K562 (cell line): Measurements from ENCODE around the gene DYNLT4. TPM values are rescaled to one million over a fixed set of nuclear protein-coding genes. Genes with fewer than 3 reads are reported as not detected.

Experiments used
- ATAC-seq: fragments of 200-7000 bp; cut with Tn5 transposase; 3 replicates; pipeline ENCODE4 v1.9.1; 2020; ENCODE audit warnings: moderate library complexity
- BruUV-seq: library from RNA; stranded (reverse); fragments of 400-500 nt; replicated peaks from 2 replicates; lab custom pipeline; 2021; lab: Mats Ljungman, UMichigan
- CTCF ChIA-PET: fragments of 300-600 bp; formaldehyde crosslinking; extraction: SDS; loops from one replicate; lab custom pipeline; 2021; ENCODE audit warnings: low intra/inter-chr PET ratio; lab: Yijun Ruan, JAX
- POLR2A ChIA-PET: fragments of 300-600, 350-650 bp; sonication (Branson Sonifier 250); formaldehyde crosslinking; extraction: SDS; loops from one replicate; lab custom pipeline; 2021; ENCODE audit warnings: antibody characterized with exemption, inconsistent platforms; lab: Yijun Ruan, JAX
- DNase-seq, 4 experiments: peaks; one replicate each; pipeline versions ENCODE4 v3.0.0 to v3.0.0-alpha.2; 2011 to 2018; ENCODE audit warnings: low spot score in 3 of 4, mixed read lengths in 3 of 4; ENCODE audit errors: extremely low read depth in 1 of 4
- FAIRE-seq: peaks from 2 replicates; lab custom pipeline; 2011; peaks lifted over from hg19 to GRCh38; lab: Jason Lieb, UNC
- H2AFZ ChIP-seq: 2 replicates; pipeline ENCODE4 v1.6.0; 2011; ENCODE audit warnings: low read depth, low read length, control low read depth, inconsistent platforms
- H3K27ac ChIP-seq: fragments of 200-600 bp; 3 replicates; pipeline ENCODE4 v1.8.0; 2011; ENCODE audit warnings: low read depth, mild to moderate bottlenecking, control low read depth, inconsistent platforms, low read length, moderate library complexity, mixed read lengths; ENCODE audit errors: extremely low read depth
- H3K27me3 ChIP-seq, 2 experiments: fragments of 300-600 bp in 1 of 2; 2 replicates in 1 of 2; 3 replicates in 1 of 2; pipeline versions ENCODE4 v1.6.0 to v1.8.0; 2011; ENCODE audit warnings: inconsistent platforms in 2 of 2, low read length in 2 of 2, mild to moderate bottlenecking in 1 of 2, mixed read lengths in 1 of 2, moderate library complexity in 1 of 2; ENCODE audit not compliant: control insufficient read depth in 2 of 2, insufficient read depth in 2 of 2
- H3K36me3 ChIP-seq: fragments of 300-600 bp; 3 replicates; pipeline ENCODE4 v1.8.0; 2011; ENCODE audit warnings: mild to moderate bottlenecking, low read length, inconsistent platforms; ENCODE audit not compliant: control insufficient read depth, insufficient read depth
- H3K4me1 ChIP-seq, 2 experiments: fragments of 200-600 bp in 1 of 2; replicated peaks in 1 of 2; 2 replicates in 1 of 2; 3 replicates in 1 of 2; pipeline versions ENCODE4 v1.5.1 to v1.8.0; 2011; ENCODE audit warnings: inconsistent platforms in 2 of 2, low read length in 2 of 2, mild to moderate bottlenecking in 1 of 2, mixed read lengths in 1 of 2, moderate library complexity in 1 of 2; ENCODE audit not compliant: control insufficient read depth in 2 of 2, insufficient read depth in 2 of 2
- H3K4me2 ChIP-seq: 2 replicates; pipeline ENCODE4 v1.6.1; 2011; ENCODE audit warnings: low read length, control low read depth, inconsistent platforms, mixed read lengths; ENCODE audit not compliant: insufficient read depth
- H3K4me3 ChIP-seq: fragments of 200-600 bp; sonication (generic), shearing (Covaris generic); 2 replicates; pipeline ENCODE4 v1.5.1; 2016; ENCODE audit warnings: control low read depth, inconsistent platforms
- H3K79me2 ChIP-seq: fragments of 200-600 bp; 3 replicates; pipeline ENCODE4 v1.8.0; 2011; ENCODE audit warnings: low read length, inconsistent platforms; ENCODE audit not compliant: control insufficient read depth, insufficient read depth
- H3K9ac ChIP-seq, 2 experiments: 2 replicates each; pipeline versions ENCODE4 v1.6.0 to v1.6.1; 2011; ENCODE audit warnings: low read depth in 2 of 2, low read length in 2 of 2, control low read depth in 1 of 2, inconsistent platforms in 1 of 2, mild to moderate bottlenecking in 1 of 2, mixed read lengths in 1 of 2; ENCODE audit not compliant: insufficient read depth in 1 of 2
- H3K9me1 ChIP-seq: one replicate; pipeline ENCODE4 v1.6.0; 2011; ENCODE audit warnings: inconsistent platforms, mild to moderate bottlenecking, low read length, moderate library complexity; ENCODE audit not compliant: control insufficient read depth, insufficient read depth
- H3K9me3 ChIP-seq: replicated peaks from 2 replicates; pipeline ENCODE4 v1.5.1; 2011; ENCODE audit warnings: low read depth, low read length, inconsistent platforms; ENCODE audit not compliant: control insufficient read depth, insufficient read depth
- H4K20me1 ChIP-seq: replicated peaks from 2 replicates; pipeline ENCODE4 v1.6.1; 2011; ENCODE audit warnings: low read length, inconsistent platforms, mixed read lengths; ENCODE audit not compliant: control insufficient read depth, insufficient read depth
- E2F4 ChIP-seq: sonication (generic); formaldehyde crosslinking; IDR thresholded peaks from 2 replicates; pipeline ENCODE4 v1.8.0; 2022; ENCODE audit warnings: mild to moderate bottlenecking, low read depth, missing genetic modification reagents
- ESRRA ChIP-seq: fragments of 450-650 bp; IDR thresholded peaks from 2 replicates; pipeline ENCODE4 v1.6.1; 2014; ENCODE audit warnings: low read depth, mild to moderate bottlenecking, moderate library complexity, borderline replicate concordance
- NCOA4 ChIP-seq: fragments of 450-650 bp; IDR thresholded peaks from 2 replicates; pipeline ENCODE4 v1.6.1; 2018; ENCODE audit warnings: mild to moderate bottlenecking; ENCODE audit not compliant: partially characterized antibody
- PPARD ChIP-seq: fragments of 250-450 bp; sonication (Bioruptor Pico); IDR thresholded peaks from 2 replicates; pipeline ENCODE4 v1.8.0; 2022; ENCODE audit warnings: inconsistent platforms, mild to moderate bottlenecking, moderate library complexity
- RBM15 ChIP-seq: fragments of 200-400 bp; formaldehyde crosslinking; IDR thresholded peaks from 2 replicates; pipeline ENCODE4 v1.6.1; 2018; ENCODE audit warnings: mild to moderate bottlenecking, low read length, moderate library complexity; ENCODE audit not compliant: insufficient read depth
- SUPT5H ChIP-seq: fragments of 450-650 bp; IDR thresholded peaks from 2 replicates; pipeline ENCODE4 v1.6.1; 2016
- WGBS: fragments of 100-300 bp; shearing (Covaris generic); methylation state at CpG from one replicate; pipeline ENCODE4 v1.1.6; 2016; ENCODE audit warnings: low coverage, mixed read lengths; ENCODE audit not compliant: insufficient coverage; ENCODE audit errors: missing lambda C conversion rate; 5-methylcytosine and 5-hydroxymethylcytosine counted together
- in situ Hi-C: fragments of 300-500 bp; cut with MboI; formaldehyde crosslinking; loops from 4 replicates; pipeline ENCODE4 v1.15.0; 2018; ENCODE audit warnings: inconsistent platforms, mixed read lengths
- intact Hi-C: fragments of 100-400 bp; cut with micrococcal nuclease; formaldehyde crosslinking; loops from 2 replicates; pipeline ENCODE4 v1.14.2; 2022
- polyA plus RNA-seq, 8 experiments: library from polyadenylated mRNA; depleted of rRNA in 4 of 8; stranded (reverse) in 5 of 8; unstranded in 3 of 8; fragments of >200 nt; fragmentation: Nextera tagmentation in 2 of 8; fragmentation: Illumina TruSeq in 1 of 8; extraction: Ambion mirVana in 2 of 8; extraction: Trizol in 1 of 8; gene quantifications; 2 replicates each; pipeline versions ENCODE4 v1.2.1 to v1.2.3, GENCODE V29; 2011 to 2014; ENCODE audit warnings: inconsistent platforms in 1 of 8, missing spikeins in 1 of 8
- total RNA-seq, 7 experiments: library from RNA; depleted of rRNA in 6 of 7; stranded (reverse); fragments of >200 nt in 6 of 7; fragmentation: Illumina TruSeq in 2 of 7; extraction: Trizol in 2 of 7; gene quantifications; 2 replicates each; pipeline versions ENCODE4 v1.2.1 to v1.2.3, GENCODE V29; 2011 to 2021; ENCODE audit warnings: low replicate concordance in 1 of 7

The DYNLT4 gene
- total and polyA plus RNA-seq, 9 of the 15 experiments (the other 6 are each of a cell fraction or from before 2014, with no cell fraction given): 0.29 to 0.73 TPM; not detected in 7

DNA sequence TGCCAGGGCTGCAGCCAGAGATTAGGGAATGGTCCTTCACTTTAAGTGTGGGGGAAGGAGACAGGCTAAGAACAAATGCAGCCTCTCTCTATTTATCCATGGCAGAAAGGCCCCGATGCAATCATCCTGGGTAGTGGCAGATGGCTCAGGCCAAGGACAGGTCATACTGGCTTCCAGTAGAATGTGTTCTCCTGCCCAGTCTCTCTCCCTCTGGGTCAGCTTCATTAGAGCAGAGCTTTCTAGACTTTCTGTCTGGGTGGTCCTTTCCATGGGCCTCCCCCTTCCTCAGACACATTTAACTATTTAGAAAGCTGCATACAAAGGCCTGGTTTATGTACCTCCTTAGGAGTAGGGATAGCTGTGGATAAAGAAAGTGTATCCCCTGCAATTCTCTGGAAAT lies 40.7 kb upstream of the DYNLT4 start:
- H3K27me3 ChIP-seq: no peaks in the 10 kb centered on the region
- H3K4me3 ChIP-seq: no peak overlapping the region
- no peak overlapping the region for H3K4me2 ChIP-seq
- CTCF ChIA-PET: no interaction called here
- no peaks in the 10 kb centered on the region for H3K9me3 ChIP-seq
- in situ Hi-C loops (no loop called here), intact Hi-C loops (no loop called here)
- 92% methylated on average over 1 of the region's 1 CpG for WGBS
- no peaks in the 10 kb centered on the region for H3K9me1 ChIP-seq
- H3K27ac ChIP-seq: no peak overlapping the region
- POLR2A ChIA-PET: interaction anchor here (0.9 to 4.1 kb wide), 6 partner anchors 13 to 126 kb away, joined by 3 to 16 read pairs (median 4); partner anchors contain the start of gene PLK3
- no peak overlapping the region for H3K9ac ChIP-seq
- FAIRE-seq (no peak), DNase-seq (no peak), ATAC-seq (no peak)
- BruUV-seq: no TSS peak
- no peaks in the 10 kb centered on the region for H4K20me1 ChIP-seq
- peaks cover 23% of the 10 kb centered on the region; the same call in 2 of the 3 replicates for H3K36me3 ChIP-seq
- TF ChIP-seq NCOA4 (no peak), RBM15 (no peak), SUPT5H (0 out of 2 replicates have a peak, but pooled peaks have one; percentile 3)
- H3K79me2 ChIP-seq: no peaks in the 10 kb centered on the region
- no peak overlapping the region for H2AFZ ChIP-seq
- peaks cover under 1 to 9% of the 10 kb centered on the region in 2 experiments; a peak in 2 of 5 replicates for H3K4me1 ChIP-seq

DNA sequence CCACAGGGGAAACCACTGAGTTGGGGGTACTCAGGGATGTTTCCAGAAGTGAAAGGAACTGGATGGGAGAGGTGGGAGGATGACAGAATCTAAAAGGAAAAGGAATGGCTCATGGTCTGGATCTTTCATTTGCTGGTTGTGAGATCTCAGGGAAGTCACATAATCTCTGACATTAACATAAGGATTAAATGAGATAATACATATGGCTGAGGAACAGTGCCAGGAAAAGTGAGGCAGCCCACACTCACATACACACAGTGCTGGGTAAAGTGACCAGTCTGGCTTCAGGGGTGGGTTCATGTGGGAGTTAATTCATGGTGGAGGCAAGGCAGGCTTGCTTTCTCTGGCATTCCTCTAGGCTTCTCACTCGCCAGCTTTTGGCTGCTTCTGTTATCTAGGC lies 39.8 kb upstream of the DYNLT4 start:
- ChIA-PET POLR2A (interaction anchor here (2.1 kb wide), 1 partner anchor 10 kb away, joined by 7 read pairs; no protein-coding TSS in a partner anchor), CTCF (interaction anchor here (0.6 kb wide), 1 partner anchor 419 kb away, joined by 3 read pairs; no protein-coding TSS in a partner anchor)
- intact Hi-C loops (no loop called here), in situ Hi-C loops (no loop called here)
- DNase-seq (no peak), FAIRE-seq (no peak), ATAC-seq (no peak)
- no peaks in the 10 kb centered on the region for H3K79me2 ChIP-seq
- no peak overlapping the region for H3K27ac ChIP-seq
- H2AFZ ChIP-seq: no peak overlapping the region
- TF ChIP-seq PPARD (CRISPR knock-in tag): no peak
- TF ChIP-seq ESRRA: no peak
- TF ChIP-seq E2F4 (CRISPR knock-in tag): no peak
- no peaks in the 10 kb centered on the region for H4K20me1 ChIP-seq
- H3K9me1 ChIP-seq: no peaks in the 10 kb centered on the region
- no TSS peak for BruUV-seq
- no peaks in the 10 kb centered on the region for H3K9me3 ChIP-seq
- H3K36me3 ChIP-seq: peaks cover 21% of the 10 kb centered on the region; the same call in 2 of the 3 replicates
- no peak overlapping the region for H3K9ac ChIP-seq
- H3K4me1 ChIP-seq: peaks cover 5 to 17% of the 10 kb centered on the region in 2 experiments; a peak in 3 of 5 replicates
- 77% methylated on average over 1 of the region's 1 CpG for WGBS
- H3K27me3 ChIP-seq: no peaks in the 10 kb centered on the region
- H3K4me2 ChIP-seq: no peak overlapping the region
- H3K4me3 ChIP-seq: no peak overlapping the region
